Chondrocyte (in vitro differentiated cells): ENCODE results near the gene PLEKHG4. TPM values are rescaled to one million over a fixed set of nuclear protein-coding genes. Genes with fewer than 3 reads are reported as not detected.

Experiments used
- DNase-seq: peaks from one replicate; pipeline ENCODE4 v3.0.0; 2021; ENCODE audit warnings: mixed read lengths, low spot score
- H3K27ac Mint-ChIP-seq: one replicate; pipeline ENCODE4 v1.8.0; 2021; ENCODE audit warnings: mild to moderate bottlenecking, moderate library complexity, mixed read lengths; ENCODE audit not compliant: unreplicated experiment
- H3K27me3 Mint-ChIP-seq: 2 replicates; pipeline ENCODE4 v1.8.0; 2021; ENCODE audit warnings: low read depth, mixed read lengths
- H3K36me3 Mint-ChIP-seq: 2 replicates; pipeline ENCODE4 v1.8.0; 2021; ENCODE audit warnings: low read depth, mixed read lengths
- H3K4me1 Mint-ChIP-seq: 2 replicates; pipeline ENCODE4 v1.8.0; 2021; ENCODE audit warnings: low read depth, mild to moderate bottlenecking, mixed read lengths
- H3K4me3 Mint-ChIP-seq: one replicate; pipeline ENCODE4 v1.8.0; 2021; ENCODE audit warnings: mild to moderate bottlenecking, moderate library complexity, mixed read lengths; ENCODE audit not compliant: unreplicated experiment
- H3K9me3 Mint-ChIP-seq: 2 replicates; pipeline ENCODE4 v1.8.0; 2021; ENCODE audit warnings: low read depth, mixed read lengths
- total RNA-seq: library from RNA; stranded (reverse); gene quantifications from 3 replicates; pipeline ENCODE4 v1.2.1, GENCODE V29; 2021
- TF ChIP-seq, protein P1 (sequence below): fragments of 200-600 bp; sonication (generic); IDR thresholded peaks from 2 replicates; pipeline ENCODE4 v1.5.0; 2021; ENCODE audit warnings: antibody characterized with exemption, mild to moderate bottlenecking, moderate library complexity

The PLEKHG4 gene
- total RNA-seq, 1 donor from 2014 or later: 22.4 TPM

DNA sequence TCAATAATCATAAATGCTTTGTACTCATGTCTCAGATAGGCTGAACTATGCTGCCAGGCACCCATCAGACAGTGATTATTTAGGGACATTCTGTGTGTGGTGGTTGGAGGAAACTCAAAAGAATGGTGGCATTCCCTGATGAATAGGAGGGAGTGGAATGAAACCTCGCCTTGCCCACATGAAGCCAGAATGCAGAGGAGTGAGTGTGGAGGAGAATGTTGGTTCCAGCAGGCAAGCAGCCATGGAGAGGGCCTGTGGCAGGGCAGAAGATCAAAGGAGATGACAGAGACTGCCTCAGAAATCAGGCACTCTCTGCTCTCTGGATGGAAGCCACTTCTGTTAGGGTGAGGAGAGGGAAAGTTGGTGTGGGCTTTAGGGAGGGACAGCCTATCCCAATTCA is 24.7 kb downstream of the PLEKHG4 start:
- no peaks in the 10 kb centered on the region for H3K27me3 Mint-ChIP-seq
- no peak overlapping the region for H3K4me3 Mint-ChIP-seq
- DNase-seq: no peak
- no peak overlapping the region for H3K27ac Mint-ChIP-seq
- H3K9me3 Mint-ChIP-seq: no peaks in the 10 kb centered on the region
- TF ChIP-seq, protein P1, sequence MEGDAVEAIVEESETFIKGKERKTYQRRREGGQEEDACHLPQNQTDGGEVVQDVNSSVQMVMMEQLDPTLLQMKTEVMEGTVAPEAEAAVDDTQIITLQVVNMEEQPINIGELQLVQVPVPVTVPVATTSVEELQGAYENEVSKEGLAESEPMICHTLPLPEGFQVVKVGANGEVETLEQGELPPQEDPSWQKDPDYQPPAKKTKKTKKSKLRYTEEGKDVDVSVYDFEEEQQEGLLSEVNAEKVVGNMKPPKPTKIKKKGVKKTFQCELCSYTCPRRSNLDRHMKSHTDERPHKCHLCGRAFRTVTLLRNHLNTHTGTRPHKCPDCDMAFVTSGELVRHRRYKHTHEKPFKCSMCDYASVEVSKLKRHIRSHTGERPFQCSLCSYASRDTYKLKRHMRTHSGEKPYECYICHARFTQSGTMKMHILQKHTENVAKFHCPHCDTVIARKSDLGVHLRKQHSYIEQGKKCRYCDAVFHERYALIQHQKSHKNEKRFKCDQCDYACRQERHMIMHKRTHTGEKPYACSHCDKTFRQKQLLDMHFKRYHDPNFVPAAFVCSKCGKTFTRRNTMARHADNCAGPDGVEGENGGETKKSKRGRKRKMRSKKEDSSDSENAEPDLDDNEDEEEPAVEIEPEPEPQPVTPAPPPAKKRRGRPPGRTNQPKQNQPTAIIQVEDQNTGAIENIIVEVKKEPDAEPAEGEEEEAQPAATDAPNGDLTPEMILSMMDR: no peak
- no peaks in the 10 kb centered on the region for H3K36me3 Mint-ChIP-seq
- H3K4me1 Mint-ChIP-seq: peaks cover 27% of the 10 kb centered on the region

DNA sequence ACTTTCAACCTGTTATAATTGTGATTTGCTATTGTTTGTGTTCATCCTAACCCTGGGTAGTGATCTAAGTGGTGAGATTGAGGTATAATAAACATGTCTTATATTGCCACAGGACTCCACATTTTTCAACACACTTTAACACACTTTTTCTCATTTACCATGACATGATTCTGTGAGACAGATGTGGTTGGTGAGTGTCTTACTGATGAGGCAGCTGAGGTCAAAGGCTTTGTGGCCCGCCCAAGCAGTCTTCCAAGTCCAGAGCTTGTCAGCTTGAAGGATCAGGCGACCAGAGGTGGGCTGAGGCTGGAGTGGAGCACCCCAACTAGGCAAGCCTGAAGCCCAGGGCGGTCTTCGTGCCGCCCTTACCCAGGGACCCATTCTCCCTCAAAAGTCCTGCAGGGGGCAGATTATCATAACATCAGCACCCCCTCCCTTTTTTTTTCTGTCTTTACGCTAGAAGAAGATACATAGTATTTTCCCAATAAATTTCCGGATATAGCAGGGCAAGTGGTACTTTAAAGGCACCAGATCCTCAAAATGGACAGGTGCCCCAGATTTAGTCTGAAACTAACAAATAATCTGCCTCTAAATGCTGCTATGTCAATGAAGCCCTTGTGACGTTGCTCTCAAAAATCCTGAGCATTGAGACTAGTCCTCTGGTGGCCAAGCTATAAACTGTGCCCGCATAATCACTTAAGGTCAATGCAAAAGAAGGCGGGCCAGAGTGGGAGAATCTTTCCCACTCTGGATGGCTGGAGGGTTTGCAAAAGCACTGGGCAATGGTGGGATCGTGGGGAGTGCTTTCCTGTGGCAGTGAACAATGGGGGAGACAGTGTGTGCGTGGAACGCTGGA is 26.1 kb downstream of the PLEKHG4 start:
- TF ChIP-seq, protein P1: no peak
- DNase-seq: peak; percentile 49

DNA sequence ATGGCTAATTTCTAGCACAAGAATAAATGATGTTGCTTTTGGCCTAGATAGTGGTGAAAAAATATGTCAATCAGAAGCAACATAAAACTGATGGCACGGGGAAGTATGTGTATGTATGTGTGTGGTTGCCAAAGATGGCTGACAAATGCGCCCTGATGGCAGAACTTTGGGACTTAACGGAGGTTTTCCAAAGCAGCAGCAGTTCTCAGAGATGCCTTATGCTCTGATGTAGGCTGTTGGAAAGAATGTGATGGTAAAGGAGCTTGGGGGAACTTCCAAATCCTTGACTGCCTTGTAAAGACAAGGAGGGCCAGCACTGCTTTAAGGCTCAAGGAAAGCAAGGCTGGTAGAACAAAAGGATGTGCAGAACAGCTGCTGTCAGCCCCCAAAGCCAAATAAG is 31.2 kb downstream of the PLEKHG4 start:
- TF ChIP-seq, protein P1: no peak
- Mint-ChIP-seq H3K36me3 (no peaks in the 10 kb centered on the region), H3K9me3 (no peaks in the 10 kb centered on the region), H3K27me3 (no peaks in the 10 kb centered on the region), H3K27ac (no peak overlapping the region), H3K4me1 (peaks cover 20% of the 10 kb centered on the region), H3K4me3 (no peak overlapping the region)
- no peak for DNase-seq

More for the DNA sequence above, 26.1 kb downstream of the PLEKHG4 start:
- Mint-ChIP-seq H3K4me3 (no peak overlapping the region), H3K27ac (no peak overlapping the region), H3K27me3 (no peaks in the 10 kb centered on the region), H3K4me1 (peaks cover 30% of the 10 kb centered on the region), H3K9me3 (no peaks in the 10 kb centered on the region), H3K36me3 (no peaks in the 10 kb centered on the region)

DNA sequence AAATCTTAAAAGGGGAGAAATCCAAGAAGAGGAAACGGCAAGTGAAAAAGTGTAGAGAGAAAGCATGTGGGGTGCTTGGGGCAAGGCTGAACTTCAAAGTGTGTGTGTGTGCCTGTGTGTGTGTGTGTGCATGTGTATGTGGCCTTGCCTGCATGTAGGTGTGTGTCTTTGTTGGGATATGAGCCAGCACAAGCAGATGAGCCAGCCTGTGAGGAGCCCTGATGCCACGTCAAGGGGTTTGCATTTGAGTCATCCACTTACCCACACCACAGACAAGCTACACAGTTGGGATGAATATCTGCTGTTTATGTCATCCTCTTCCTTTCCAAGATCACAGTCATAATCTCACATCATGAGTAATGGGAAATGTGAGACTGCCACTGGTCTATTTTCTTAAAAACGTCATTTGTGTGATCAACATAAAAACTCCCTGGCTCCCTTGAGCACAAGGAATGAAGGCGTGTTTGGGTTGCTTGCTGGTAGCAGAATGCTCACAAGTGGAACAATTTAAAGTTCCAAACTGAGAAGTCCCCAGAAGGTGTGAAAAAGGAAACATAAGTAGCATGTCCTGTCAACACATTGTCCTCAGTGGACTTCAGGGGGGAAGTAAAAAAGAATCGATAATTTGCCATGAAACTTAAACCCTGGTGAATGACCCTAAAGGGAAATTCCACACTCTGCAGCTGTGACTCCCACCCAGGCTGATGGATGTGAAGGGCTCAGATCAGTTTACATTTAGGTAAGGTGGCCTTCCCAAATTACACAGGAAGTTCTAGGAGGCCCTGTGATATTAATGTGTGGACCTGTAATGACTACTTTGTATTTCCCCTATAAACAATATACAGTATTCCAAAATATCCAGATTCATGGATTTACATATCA is 32.5 kb downstream of the PLEKHG4 start:
- peak overlapping the region; percentile 93 for H3K27ac Mint-ChIP-seq
- H3K36me3 Mint-ChIP-seq: no peaks in the 10 kb centered on the region
- no peak overlapping the region for H3K4me3 Mint-ChIP-seq

More for the DNA sequence above, 32.5 kb downstream of the PLEKHG4 start:
- DNase-seq: no peak
- TF ChIP-seq, protein P1: no peak
- Mint-ChIP-seq H3K9me3 (no peaks in the 10 kb centered on the region), H3K27me3 (no peaks in the 10 kb centered on the region), H3K4me1 (peaks cover 20% of the 10 kb centered on the region)
